Calu3 (cell line): ENCODE measurements around the gene MRTFA. TPM values are rescaled to one million over a fixed set of nuclear protein-coding genes. Genes with fewer than 3 reads are reported as not detected.

Experiments used
- BruUV-seq: library from RNA; stranded (reverse); fragments of 400-500 nt; replicated peaks from 2 replicates; lab custom pipeline; 2021; lab: Mats Ljungman, UMichigan
- CTCF ChIA-PET: fragments of 300-600 bp; sonication (Branson Sonifier 250); formaldehyde crosslinking; loops from one replicate; lab custom pipeline; 2022; ENCODE audit warnings: antibody characterized with exemption; lab: Charles Lee
- DNase-seq: peaks from one replicate; pipeline ENCODE4 v3.0.0; 2022
- H3K27ac Mint-ChIP-seq: one replicate; pipeline ENCODE4 v1.8.0; 2022; ENCODE audit warnings: mixed read lengths; ENCODE audit not compliant: unreplicated experiment
- H3K27me3 Mint-ChIP-seq: one replicate; pipeline ENCODE4 v1.8.0; 2022; ENCODE audit warnings: mixed read lengths; ENCODE audit not compliant: unreplicated experiment
- H3K36me3 Mint-ChIP-seq: one replicate; pipeline ENCODE4 v1.8.0; 2022; ENCODE audit warnings: mild to moderate bottlenecking, moderate library complexity, mixed read lengths; ENCODE audit not compliant: insufficient read depth, unreplicated experiment
- H3K4me1 Mint-ChIP-seq: one replicate; pipeline ENCODE4 v1.8.0; 2022; ENCODE audit warnings: mild to moderate bottlenecking, low read depth, mixed read lengths; ENCODE audit not compliant: unreplicated experiment
- H3K4me3 Mint-ChIP-seq: one replicate; pipeline ENCODE4 v1.8.0; 2022; ENCODE audit warnings: mild to moderate bottlenecking, low read depth, moderate library complexity, mixed read lengths; ENCODE audit not compliant: unreplicated experiment
- H3K9me3 Mint-ChIP-seq: one replicate; pipeline ENCODE4 v1.8.0; 2022; ENCODE audit warnings: low read depth, mixed read lengths; ENCODE audit not compliant: unreplicated experiment
- CTCF ChIP-seq: fragments of 200-600 bp; IDR thresholded peaks from one replicate; pipeline ENCODE4 v1.8.0; 2022; ENCODE audit warnings: antibody characterized with exemption; ENCODE audit not compliant: unreplicated experiment
- intact Hi-C: fragments of 100-400 bp; cut with micrococcal nuclease; formaldehyde crosslinking; loops from one replicate; pipeline ENCODE4 v1.10.0; 2022; ENCODE audit not compliant: unreplicated experiment
- total RNA-seq: library from RNA; stranded (reverse); gene quantifications from 2 replicates; pipeline ENCODE4 v1.2.3, GENCODE V29; 2022

The MRTFA gene
- total RNA-seq, 1 experiment from 2014 or later = 54.1 TPM

GRCh38 chr22:40413873-40414272, 222.6 kb downstream of the MRTFA start:
- no peak for TF ChIP-seq CTCF
- H3K36me3 Mint-ChIP-seq = peaks cover 45% of the 10 kb centered on the region
- CTCF ChIA-PET = no interaction called here
- peaks cover 8% of the 10 kb centered on the region for H3K4me1 Mint-ChIP-seq
- BruUV-seq = no TSS peak
- intact Hi-C loops = no loop called here
- H3K9me3 Mint-ChIP-seq = peaks cover 2% of the 10 kb centered on the region
- H3K4me3 Mint-ChIP-seq = no peak overlapping the region
- H3K27ac Mint-ChIP-seq = no peak overlapping the region
- no peaks in the 10 kb centered on the region for H3K27me3 Mint-ChIP-seq
- DNase-seq = no peak

- peaks cover 2% of the 10 kb centered on the region for H3K9me3 Mint-ChIP-seq
- TF ChIP-seq CTCF = no peak
- intact Hi-C loops = no loop called here
- peaks cover 59% of the 10 kb centered on the region for H3K36me3 Mint-ChIP-seq
- H3K4me3 Mint-ChIP-seq = no peak overlapping the region
- H3K27ac Mint-ChIP-seq = peak overlapping the region; percentile 38
- DNase-seq = no peak
- CTCF ChIA-PET = no interaction called here
- no peaks in the 10 kb centered on the region for H3K27me3 Mint-ChIP-seq
- H3K4me1 Mint-ChIP-seq = peaks cover 8% of the 10 kb centered on the region
- BruUV-seq = no TSS peak
These were observed 224.1 kb downstream of the MRTFA start for GRCh38 chr22:40412441-40412840.

- Mint-ChIP-seq H3K27me3 (no peaks in the 10 kb centered on the region), H3K4me1 (peaks cover 8% of the 10 kb centered on the region), H3K4me3 (no peak overlapping the region), H3K36me3 (peaks cover 61% of the 10 kb centered on the region), H3K27ac (no peak overlapping the region), H3K9me3 (peaks cover 2% of the 10 kb centered on the region)
- TF ChIP-seq CTCF = no peak
- CTCF ChIA-PET = interaction anchor here (1.4 kb wide), 1 partner anchor 14 kb away, joined by 3 read pairs; no protein-coding TSS in a partner anchor
- DNase-seq = no peak
- intact Hi-C loops = no loop called here
- no TSS peak for BruUV-seq
These were observed 225.0 kb downstream of the MRTFA start for GRCh38 chr22:40411506-40411861.

GRCh38 chr22:40410731-40411505, 225.6 kb downstream of the MRTFA start:
- intact Hi-C loops = no loop called here
- DNase-seq = no peak
- Mint-ChIP-seq H3K27ac (no peak overlapping the region), H3K9me3 (peaks cover 2% of the 10 kb centered on the region), H3K27me3 (no peaks in the 10 kb centered on the region), H3K4me1 (peaks cover 8% of the 10 kb centered on the region), H3K36me3 (peaks cover 56% of the 10 kb centered on the region), H3K4me3 (no peak overlapping the region)
- no peak for TF ChIP-seq CTCF
- CTCF ChIA-PET = interaction anchor here (0.6 to 1.4 kb wide), 2 partner anchors 13 to 41 kb away, joined by 3 to 6 read pairs; no protein-coding TSS in a partner anchor
- BruUV-seq = no TSS peak
